Naive thymus-derived CD8-positive, alpha-beta T cell (primary cell): ENCODE data around the gene SYDE2. TPM values are rescaled to one million over a fixed set of nuclear protein-coding genes. Genes with fewer than 3 reads are reported as not detected.

ENCODE experiments used
- ATAC-seq, 2 donors: fragments of 150-1000 bp; cut with Tn5 transposase in 1 of 2; sonication (Bioruptor Pico), chemical (Tn5 transposase) in 1 of 2; 1 replicate in 1 of 2; 2 replicates in 1 of 2; pipeline ENCODE4 v1.10.0; 2021; ENCODE audit warnings: mild to moderate bottlenecking in 2 of 2, moderate library complexity in 2 of 2
- POLR2A ChIA-PET: fragments of 350-600 bp; sonication (Branson Sonifier 250); formaldehyde crosslinking; loops from one replicate; lab custom pipeline; 2021; ENCODE audit warnings: antibody characterized with exemption; lab: Charles Lee
- DNase-seq, 10 donors: peaks; one replicate each; pipeline versions ENCODE4 v3.0.0 to v3.0.0-alpha.2; 2020 to 2022
- H3K27ac Mint-ChIP-seq, 10 donors: one replicate each; pipeline ENCODE4 v1.8.0; 2020 to 2022; ENCODE audit warnings: mild to moderate bottlenecking in 10 of 10, mixed read lengths in 10 of 10, moderate library complexity in 4 of 10, inconsistent platforms in 1 of 10
- H3K27me3 Mint-ChIP-seq, 5 donors: one replicate each; pipeline ENCODE4 v1.8.0; 2021 to 2022; ENCODE audit warnings: mixed read lengths in 5 of 5
- H3K36me3 Mint-ChIP-seq, 3 donors: one replicate each; pipeline ENCODE4 v1.8.0; 2020 to 2022; ENCODE audit warnings: mixed read lengths in 3 of 3, mild to moderate bottlenecking in 2 of 3, inconsistent platforms in 1 of 3
- H3K4me1 Mint-ChIP-seq, 4 donors: one replicate each; pipeline ENCODE4 v1.8.0; 2021 to 2022; ENCODE audit warnings: mixed read lengths in 4 of 4
- H3K4me3 Mint-ChIP-seq, 10 donors: one replicate each; pipeline ENCODE4 v1.8.0; 2020 to 2022; ENCODE audit warnings: mild to moderate bottlenecking in 10 of 10, mixed read lengths in 10 of 10, moderate library complexity in 6 of 10, inconsistent platforms in 1 of 10
- H3K9me3 Mint-ChIP-seq, 9 donors: one replicate each; pipeline ENCODE4 v1.8.0; 2020 to 2022; ENCODE audit warnings: mixed read lengths in 9 of 9, mild to moderate bottlenecking in 3 of 9, inconsistent platforms in 1 of 9, moderate library complexity in 1 of 9
- polyA plus RNA-seq, 3 donors: library from polyadenylated mRNA; unstranded; fragments of 300-500 nt; fragmentation: Illumina TruSeq; gene quantifications; one replicate each; pipeline ENCODE4 v1.2.3, GENCODE V29; 2021
- total RNA-seq, 8 experiments: library from RNA in 2 of 8; stranded (reverse) in 2 of 8; gene quantifications; one replicate each; pipeline ENCODE4 v1.2.3 and lab custom pipeline; 2021 to 2026

The SYDE2 gene
- total and polyA plus RNA-seq, 5 experiments from 2014 or later, result 2.7 to 10.0 (median 5.8) TPM

DNA sequence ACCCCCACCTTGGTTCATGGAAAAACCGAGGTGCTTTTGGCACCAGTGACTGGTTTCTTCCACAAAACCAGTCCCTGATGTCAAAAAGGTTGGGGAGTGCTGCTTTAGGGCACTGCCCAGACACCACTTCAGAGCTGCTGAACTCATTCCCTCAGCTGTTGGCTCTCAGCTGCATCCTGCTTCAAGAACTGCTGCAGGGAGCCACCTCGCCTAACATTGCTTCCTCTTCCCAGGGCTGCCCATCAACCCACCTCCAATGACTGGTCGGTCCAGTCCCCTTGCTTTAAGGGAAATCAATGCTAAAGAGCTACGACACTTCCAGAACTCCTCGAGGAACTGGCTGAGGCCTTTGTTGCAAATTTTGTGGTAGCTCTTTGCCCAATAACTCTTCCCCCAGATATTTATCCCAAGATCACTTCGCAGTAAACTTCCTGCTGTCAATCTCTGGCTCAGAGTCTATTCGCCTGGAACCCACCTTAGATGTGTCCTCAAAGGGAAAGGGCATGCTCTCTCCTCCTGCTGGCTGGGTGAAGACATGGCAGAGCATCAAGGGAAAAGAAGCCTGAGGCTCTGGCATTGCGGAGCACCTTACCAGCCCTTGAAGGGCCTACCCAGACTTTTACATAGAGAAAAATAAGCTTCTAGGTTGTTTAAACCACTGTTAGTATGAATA lies 29.6 kb upstream of the SYDE2 start:
- DNase-seq (peak in 2 of 10 donors; percentile 19), ATAC-seq (peak; percentile 66 to 67)
- POLR2A ChIA-PET, result interaction anchor here (0.6 kb wide), 1 partner anchor 25 kb away, joined by 5 read pairs; no protein-coding TSS in a partner anchor
- Mint-ChIP-seq H3K4me1 (peaks cover 0 to 5% (median 3%) of the 10 kb centered on the region in 4 donors), H3K4me3 (no peak overlapping the region), H3K9me3 (no peaks in the 10 kb centered on the region), H3K27me3 (peaks cover 0 to 6% (median 0%) of the 10 kb centered on the region in 5 donors), H3K36me3 (no peaks in the 10 kb centered on the region), H3K27ac (no peak overlapping the region)

- ATAC-seq (no peak), DNase-seq (no peak)
- POLR2A ChIA-PET, result no interaction called here
- Mint-ChIP-seq H3K4me3 (no peak overlapping the region), H3K4me1 (peaks cover 0 to 5% (median 3%) of the 10 kb centered on the region in 4 donors), H3K27ac (peak overlapping the region in 1 of 10 donors; percentile 27), H3K36me3 (no peaks in the 10 kb centered on the region), H3K9me3 (no peaks in the 10 kb centered on the region), H3K27me3 (peaks cover 0 to 3% (median 0%) of the 10 kb centered on the region in 5 donors)
Measured at GRCh38 chr1:85229574-85230097, 28.8 kb upstream of the SYDE2 start.

DNA sequence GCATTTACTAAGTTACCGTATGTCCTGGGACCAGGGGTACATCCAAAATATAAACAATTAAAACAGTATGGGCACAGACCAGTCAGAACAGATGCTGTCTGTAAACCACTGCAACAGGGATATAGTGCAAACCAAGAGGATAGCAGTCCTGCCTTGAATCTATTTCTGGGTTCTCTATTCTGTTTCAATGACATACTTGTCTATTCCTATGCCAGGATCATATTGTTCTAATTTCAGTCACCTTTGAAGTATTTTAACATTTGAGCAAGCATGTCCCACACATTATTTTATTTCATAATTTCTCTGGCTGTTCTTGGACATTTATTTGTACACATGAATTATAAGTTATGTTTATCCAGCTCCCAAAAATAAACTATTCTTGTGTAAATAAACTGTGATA lies 28.2 kb upstream of the SYDE2 start:
- H3K27ac Mint-ChIP-seq, result peak overlapping the region in 1 of 10 donors; percentile 55
- no peaks in the 10 kb centered on the region for H3K9me3 Mint-ChIP-seq
- DNase-seq, result no peak
- POLR2A ChIA-PET, result interaction anchor here (0.6 to 1.2 kb wide), 2 partner anchors 27 to 280 kb away, joined by 3 to 4 read pairs; no protein-coding TSS in a partner anchor
- no peak for ATAC-seq
- H3K4me3 Mint-ChIP-seq, result no peak overlapping the region
- H3K27me3 Mint-ChIP-seq, result peaks cover 0 to 3% (median 0%) of the 10 kb centered on the region in 5 donors
- no peaks in the 10 kb centered on the region for H3K36me3 Mint-ChIP-seq
- H3K4me1 Mint-ChIP-seq, result peaks cover 0 to 5% (median 3%) of the 10 kb centered on the region in 4 donors

- DNase-seq, result no peak
- H3K36me3 Mint-ChIP-seq, result no peaks in the 10 kb centered on the region
- POLR2A ChIA-PET, result no interaction called here
- peaks cover 0 to 3% (median 0%) of the 10 kb centered on the region in 5 donors for H3K27me3 Mint-ChIP-seq
- ATAC-seq, result no peak
- no peak overlapping the region for H3K27ac Mint-ChIP-seq
- H3K4me1 Mint-ChIP-seq, result peaks cover 0 to 5% (median 3%) of the 10 kb centered on the region in 4 donors
- H3K9me3 Mint-ChIP-seq, result no peaks in the 10 kb centered on the region
- H3K4me3 Mint-ChIP-seq, result no peak overlapping the region
Measured at GRCh38 chr1:85225624-85226380, 25.0 kb upstream of the SYDE2 start.

DNA sequence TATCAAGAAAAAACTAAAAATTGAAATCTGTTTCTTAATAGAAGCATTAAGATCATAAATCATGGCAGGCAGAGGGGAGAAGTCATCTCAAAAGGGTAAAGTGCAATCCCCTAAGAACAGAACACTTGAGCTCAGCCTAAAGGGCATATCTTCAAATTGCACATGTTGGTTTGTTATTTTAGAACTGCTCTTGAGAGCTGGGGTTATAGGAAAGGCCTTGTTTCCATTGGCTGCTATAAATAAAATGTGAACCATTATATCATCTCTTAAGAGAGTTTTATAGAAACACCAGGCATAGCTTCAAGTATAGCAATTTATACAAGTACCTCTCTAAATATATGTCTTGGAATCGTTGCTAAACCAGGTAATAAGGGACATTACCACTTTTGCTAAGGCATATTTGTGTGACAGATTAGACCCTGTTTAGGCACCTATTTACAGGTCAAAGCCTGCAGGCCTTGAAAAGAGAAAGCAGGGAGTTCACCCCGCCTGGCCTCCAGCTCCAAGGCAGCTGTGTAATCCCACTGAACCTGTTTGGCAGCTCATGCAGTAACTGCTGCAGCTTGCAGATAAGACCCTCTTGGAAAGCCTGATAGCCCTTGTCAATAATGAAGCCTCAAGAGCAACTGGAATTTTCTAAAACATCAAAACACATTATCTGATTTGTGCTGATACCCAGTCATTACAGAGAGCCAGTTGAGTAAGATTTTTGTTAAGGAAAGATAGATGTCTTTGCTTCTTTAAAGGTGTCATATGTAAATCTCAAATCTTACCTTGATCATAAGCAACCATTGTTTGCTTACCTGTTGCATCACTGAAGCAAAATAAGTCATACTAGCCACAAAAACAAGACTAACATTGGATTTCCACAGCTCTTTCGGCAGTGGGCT lies 24.2 kb upstream of the SYDE2 start:
- POLR2A ChIA-PET, result no interaction called here
- H3K36me3 Mint-ChIP-seq, result no peaks in the 10 kb centered on the region
- ATAC-seq (no peak), DNase-seq (no peak)
- H3K4me3 Mint-ChIP-seq, result no peak overlapping the region
- H3K27me3 Mint-ChIP-seq, result peaks cover 0 to 3% (median 2%) of the 10 kb centered on the region in 5 donors
- H3K27ac Mint-ChIP-seq, result no peak overlapping the region
- no peaks in the 10 kb centered on the region for H3K4me1 Mint-ChIP-seq
- H3K9me3 Mint-ChIP-seq, result no peaks in the 10 kb centered on the region

GRCh38 chr1:85224295-85224694 lies 23.5 kb upstream of the SYDE2 start:
- ATAC-seq, result no peak
- H3K27ac Mint-ChIP-seq, result no peak overlapping the region
- H3K27me3 Mint-ChIP-seq, result peaks cover 0 to 3% (median 2%) of the 10 kb centered on the region in 5 donors
- H3K4me3 Mint-ChIP-seq, result no peak overlapping the region
- H3K4me1 Mint-ChIP-seq, result no peaks in the 10 kb centered on the region
- POLR2A ChIA-PET, result no interaction called here
- no peak for DNase-seq
- no peaks in the 10 kb centered on the region for H3K36me3 Mint-ChIP-seq
- H3K9me3 Mint-ChIP-seq, result no peaks in the 10 kb centered on the region

GRCh38 chr1:85223334-85223733 lies 22.5 kb upstream of the SYDE2 start:
- Mint-ChIP-seq H3K27me3 (peaks cover 0 to 5% (median 2%) of the 10 kb centered on the region in 5 donors), H3K4me1 (no peaks in the 10 kb centered on the region), H3K4me3 (no peak overlapping the region), H3K27ac (no peak overlapping the region), H3K36me3 (no peaks in the 10 kb centered on the region), H3K9me3 (no peaks in the 10 kb centered on the region)
- DNase-seq, result no peak
- ATAC-seq, result no peak
- POLR2A ChIA-PET, result no interaction called here

- no peaks in the 10 kb centered on the region for H3K9me3 Mint-ChIP-seq
- POLR2A ChIA-PET, result no interaction called here
- H3K4me3 Mint-ChIP-seq, result no peak overlapping the region
- no peaks in the 10 kb centered on the region for H3K4me1 Mint-ChIP-seq
- DNase-seq (no peak), ATAC-seq (no peak)
- peaks cover 0 to 18% (median 13%) of the 10 kb centered on the region in 5 donors for H3K27me3 Mint-ChIP-seq
- no peak overlapping the region for H3K27ac Mint-ChIP-seq
- peaks cover 0 to 5% (median 5%) of the 10 kb centered on the region in 3 donors for H3K36me3 Mint-ChIP-seq
Measured at GRCh38 chr1:85220756-85221201, 20.0 kb upstream of the SYDE2 start.

DNA sequence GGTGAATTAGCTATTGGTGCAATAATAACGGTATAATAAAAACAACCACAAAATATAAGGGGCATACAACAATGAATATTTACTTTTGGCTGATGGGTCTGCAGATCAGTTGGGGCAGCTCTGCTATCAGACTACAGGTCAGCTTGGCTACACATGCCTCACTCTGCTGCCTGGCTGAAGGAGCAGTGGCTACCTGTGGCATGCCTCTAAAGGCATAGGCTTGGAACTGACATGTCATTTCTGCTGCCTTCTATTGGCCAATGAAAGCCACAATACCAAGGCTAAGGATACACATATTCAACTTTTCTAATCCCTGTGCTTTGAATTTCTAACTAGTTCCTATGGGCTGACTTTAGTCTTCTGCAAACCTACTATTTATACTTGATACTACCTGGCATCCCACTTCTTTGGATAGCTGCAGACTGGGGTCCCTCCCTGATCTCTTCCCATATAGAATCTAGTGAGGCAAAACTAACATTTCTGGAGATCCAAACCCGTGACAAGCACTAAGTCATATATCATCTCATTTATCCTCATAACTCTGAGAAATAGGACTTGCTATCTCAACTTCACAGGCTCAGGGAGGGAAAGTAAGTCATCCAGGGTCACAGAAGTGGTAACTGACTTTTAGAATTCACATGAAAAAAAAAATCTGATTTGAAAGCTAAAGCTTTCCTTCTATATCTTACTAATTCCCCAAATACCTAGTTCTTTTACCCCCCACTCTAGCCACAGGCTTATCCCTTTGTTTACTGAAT lies 19.2 kb upstream of the SYDE2 start:
- POLR2A ChIA-PET, result no interaction called here
- Mint-ChIP-seq H3K27me3 (peaks cover 0 to 21% (median 13%) of the 10 kb centered on the region in 5 donors), H3K36me3 (peaks cover 0 to 5% (median 5%) of the 10 kb centered on the region in 3 donors), H3K27ac (no peak overlapping the region), H3K4me1 (no peaks in the 10 kb centered on the region), H3K4me3 (no peak overlapping the region), H3K9me3 (no peaks in the 10 kb centered on the region)
- ATAC-seq, result no peak
- no peak for DNase-seq

DNA sequence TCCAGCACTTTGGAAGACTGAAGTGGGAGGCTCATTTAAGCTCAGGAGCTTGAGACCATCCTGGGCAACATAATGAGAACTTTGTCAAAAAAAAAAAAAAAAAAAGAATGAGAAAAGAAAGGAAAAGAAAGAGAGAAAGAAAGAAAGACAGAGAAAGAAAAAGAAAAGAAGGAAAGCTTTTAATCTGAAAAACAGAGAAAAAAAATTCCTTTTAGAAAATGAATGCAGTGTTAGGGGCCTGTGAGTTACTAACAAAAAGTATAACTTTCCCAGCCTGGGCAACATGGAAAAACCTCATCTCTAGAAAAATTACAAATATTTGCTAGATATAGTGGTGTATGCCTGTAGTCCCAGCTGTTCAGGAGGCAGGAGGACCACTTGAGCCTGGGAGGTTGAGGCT lies 15.9 kb upstream of the SYDE2 start:
- ATAC-seq (no peak), DNase-seq (no peak)
- Mint-ChIP-seq H3K4me1 (no peaks in the 10 kb centered on the region), H3K36me3 (peaks cover 0 to 5% (median 5%) of the 10 kb centered on the region in 3 donors), H3K27ac (no peak overlapping the region), H3K27me3 (peaks cover 4 to 27% (median 22%) of the 10 kb centered on the region in 5 donors), H3K9me3 (no peaks in the 10 kb centered on the region), H3K4me3 (no peak overlapping the region)
- POLR2A ChIA-PET, result interaction anchor here (1.1 kb wide), 1 partner anchor 17 kb away, joined by 3 read pairs; no protein-coding TSS in a partner anchor

DNA sequence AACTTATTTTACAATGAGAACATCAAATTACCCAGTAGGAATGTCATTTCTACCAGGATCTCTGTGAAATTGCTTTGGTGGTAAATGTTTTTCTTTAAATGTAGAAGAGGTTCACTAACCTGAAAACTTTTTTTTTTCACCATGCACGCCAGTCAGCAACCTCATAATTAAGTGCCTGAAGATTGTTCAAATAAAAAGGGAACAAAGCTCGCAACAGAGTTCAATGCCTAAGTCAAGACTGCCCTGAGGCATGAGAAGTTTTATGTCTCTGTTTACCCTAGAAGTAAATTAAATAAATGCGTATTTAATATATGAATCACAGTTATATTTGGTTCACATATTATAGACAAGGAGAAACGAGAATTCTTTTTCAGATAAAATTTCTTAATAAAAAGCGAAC lies 13.8 kb upstream of the SYDE2 start:
- Mint-ChIP-seq H3K4me1 (no peaks in the 10 kb centered on the region), H3K36me3 (peaks cover 0 to 5% (median 5%) of the 10 kb centered on the region in 3 donors), H3K4me3 (no peak overlapping the region), H3K9me3 (no peaks in the 10 kb centered on the region), H3K27ac (no peak overlapping the region), H3K27me3 (peaks cover 4 to 25% (median 21%) of the 10 kb centered on the region in 5 donors)
- POLR2A ChIA-PET, result no interaction called here
- ATAC-seq (no peak), DNase-seq (no peak)
